HL-60 (cell line): ENCODE data around the gene CPNE4.

Experiments
- CTCF ChIP-seq: IDR thresholded peaks from one replicate; pipeline ENCODE4 v1.5.1; 2011; ENCODE audit warnings: low read length, control low read depth, inconsistent platforms; ENCODE audit not compliant: insufficient read depth
- POLR2AphosphoS5 ChIP-seq: IDR thresholded peaks from 2 replicates; pipeline ENCODE4 v1.6.1; 2012; ENCODE audit warnings: low read depth

GRCh38 chr3:131708241-131708640 is 326.6 kb downstream of the CPNE4 start:
- no peak for TF ChIP-seq CTCF
- TF ChIP-seq POLR2AphosphoS5, result no peak
